Measurements from ENCODE around the gene ZNF593. TPM values are rescaled to one million over a fixed set of nuclear protein-coding genes. Genes with fewer than 3 reads are reported as not detected.

ZNF593 gene
- total RNA-seq, 1 donor from 2014 or later: 18.7 TPM

DNA sequence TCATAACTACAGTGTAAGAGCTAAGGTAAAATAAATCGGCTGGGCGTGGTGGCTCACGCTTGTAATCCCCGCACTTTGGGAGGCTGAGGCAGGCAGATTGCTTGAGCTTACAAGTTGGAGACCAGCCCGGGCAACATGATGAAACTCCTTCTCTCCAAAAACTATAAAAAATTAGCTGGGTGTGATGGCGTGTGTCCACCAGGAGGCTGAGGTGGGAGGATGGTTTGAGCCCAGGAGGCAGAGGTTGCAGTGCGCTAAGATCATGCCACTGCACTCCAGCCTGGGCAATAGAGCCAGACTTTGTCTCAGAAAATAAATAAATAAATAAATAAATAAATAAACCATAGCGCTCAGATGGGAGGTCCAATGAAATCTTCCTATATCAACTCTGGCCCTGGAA, 27.5 kb upstream of the ZNF593 start:
- H3K27me3 ChIP-seq: no peaks in the 10 kb centered on the region
- H3K4me3 ChIP-seq: no peak overlapping the region
- H3K36me3 ChIP-seq: no peaks in the 10 kb centered on the region
- peaks cover 4% of the 10 kb centered on the region for H3K4me1 ChIP-seq
- no peak overlapping the region for H3K27ac ChIP-seq
- no peak for DNase-seq (ENCODE audit: extremely low spot score in 2 of 2)
- TF ChIP-seq POLR2A (IDR thresholded peaks at IDR 0.05) (no peak), POLR2AphosphoS5 (IDR thresholded peaks at IDR 0.05; ENCODE audit: insufficient read depth in 1 of 2, low read depth in 1 of 2) (no peak)
- TF ChIP-seq, protein P1, sequence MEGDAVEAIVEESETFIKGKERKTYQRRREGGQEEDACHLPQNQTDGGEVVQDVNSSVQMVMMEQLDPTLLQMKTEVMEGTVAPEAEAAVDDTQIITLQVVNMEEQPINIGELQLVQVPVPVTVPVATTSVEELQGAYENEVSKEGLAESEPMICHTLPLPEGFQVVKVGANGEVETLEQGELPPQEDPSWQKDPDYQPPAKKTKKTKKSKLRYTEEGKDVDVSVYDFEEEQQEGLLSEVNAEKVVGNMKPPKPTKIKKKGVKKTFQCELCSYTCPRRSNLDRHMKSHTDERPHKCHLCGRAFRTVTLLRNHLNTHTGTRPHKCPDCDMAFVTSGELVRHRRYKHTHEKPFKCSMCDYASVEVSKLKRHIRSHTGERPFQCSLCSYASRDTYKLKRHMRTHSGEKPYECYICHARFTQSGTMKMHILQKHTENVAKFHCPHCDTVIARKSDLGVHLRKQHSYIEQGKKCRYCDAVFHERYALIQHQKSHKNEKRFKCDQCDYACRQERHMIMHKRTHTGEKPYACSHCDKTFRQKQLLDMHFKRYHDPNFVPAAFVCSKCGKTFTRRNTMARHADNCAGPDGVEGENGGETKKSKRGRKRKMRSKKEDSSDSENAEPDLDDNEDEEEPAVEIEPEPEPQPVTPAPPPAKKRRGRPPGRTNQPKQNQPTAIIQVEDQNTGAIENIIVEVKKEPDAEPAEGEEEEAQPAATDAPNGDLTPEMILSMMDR (IDR thresholded peaks at IDR 0.05): no peak
- intact Hi-C loops (cut with DNase I): loop anchor here (5.0 kb wide), 1 partner anchor 40 kb away; no protein-coding TSS in a partner anchor
- no peaks in the 10 kb centered on the region for H3K9me3 ChIP-seq

DNA sequence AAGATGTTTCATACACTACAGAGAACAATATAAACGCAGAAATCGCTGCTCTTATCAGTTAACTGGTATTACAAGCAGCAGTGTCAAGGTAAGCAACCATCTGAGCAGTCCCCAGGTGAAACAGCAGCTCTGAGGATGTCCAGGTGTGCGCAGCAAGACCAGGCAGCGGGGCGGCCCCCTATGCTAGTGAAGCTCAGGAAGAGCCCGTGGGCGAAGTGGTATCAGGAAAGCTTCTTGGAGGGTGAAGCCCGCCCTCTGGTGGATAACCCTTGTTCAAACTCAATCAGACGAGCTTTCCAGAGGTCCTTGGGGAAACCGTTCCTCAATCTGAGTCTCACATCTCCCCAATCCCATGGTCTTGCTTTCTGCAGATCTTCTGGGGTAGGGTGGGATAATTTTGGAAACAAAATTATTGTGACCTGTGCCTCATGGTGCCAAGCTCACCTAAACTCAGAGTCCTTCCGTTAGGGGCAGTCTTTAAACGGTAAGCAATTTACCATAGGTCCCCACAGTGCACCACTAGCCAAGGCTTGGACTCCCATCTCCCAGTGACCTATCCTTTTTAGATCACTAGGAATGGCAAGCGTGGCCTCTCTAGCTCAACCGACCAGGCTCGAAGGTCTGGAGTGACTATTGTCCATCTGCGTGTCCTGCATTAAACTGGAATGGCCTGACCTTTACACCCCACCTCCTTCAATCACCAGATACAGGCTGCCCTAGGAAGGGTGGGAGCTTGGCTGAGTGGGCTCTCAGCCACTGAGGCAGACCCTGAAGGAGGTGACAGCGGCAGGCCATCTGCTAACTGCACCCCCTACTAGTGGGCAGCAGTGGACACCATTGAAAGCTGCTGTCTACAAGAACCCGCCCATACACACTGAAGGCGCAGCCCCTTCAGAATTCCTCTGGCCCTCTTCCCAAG, 24.4 kb upstream of the ZNF593 start:
- Histone ChIP-seq H3K27me3 (no peaks in the 10 kb centered on the region), H3K4me3 (no peak overlapping the region), H3K27ac (no peak overlapping the region), H3K36me3 (no peaks in the 10 kb centered on the region), H3K9me3 (no peaks in the 10 kb centered on the region), H3K4me1 (no peaks in the 10 kb centered on the region)
- no peak for DNase-seq (ENCODE audit: extremely low spot score in 2 of 2)
- no peak for TF ChIP-seq POLR2A (IDR thresholded peaks at IDR 0.05)
- TF ChIP-seq, protein P1 (IDR thresholded peaks at IDR 0.05): peak; percentile 64 to 80 (median 71)
- intact Hi-C loops (cut with DNase I): no loop called here

DNA sequence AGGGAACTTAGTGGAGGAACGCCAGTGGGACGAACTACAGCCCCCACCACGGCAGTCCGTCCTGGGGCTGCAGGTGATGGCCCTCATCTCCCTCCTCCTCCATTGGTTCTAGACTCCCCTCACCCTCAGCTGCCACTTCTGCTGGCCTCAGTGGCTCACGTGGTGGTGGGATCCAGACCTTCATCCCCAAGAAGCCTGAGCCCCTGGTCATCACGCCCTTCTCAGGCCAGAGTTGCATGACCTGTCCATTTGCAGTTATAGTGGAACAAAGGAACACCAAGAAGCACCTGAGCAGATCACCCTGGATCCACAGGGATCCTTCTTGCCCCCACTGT, 23.8 kb upstream of the ZNF593 start:
- Histone ChIP-seq H3K27me3 (no peaks in the 10 kb centered on the region), H3K36me3 (no peaks in the 10 kb centered on the region), H3K4me1 (no peaks in the 10 kb centered on the region), H3K4me3 (no peak overlapping the region), H3K9me3 (no peaks in the 10 kb centered on the region), H3K27ac (no peak overlapping the region)
- TF ChIP-seq POLR2AphosphoS5 (IDR thresholded peaks at IDR 0.05; ENCODE audit: insufficient read depth in 1 of 2, low read depth in 1 of 2) (no peak), POLR2A (IDR thresholded peaks at IDR 0.05) (no peak)
- TF ChIP-seq, protein P1 (IDR thresholded peaks at IDR 0.05): no peak
- no peak for DNase-seq (ENCODE audit: extremely low spot score in 2 of 2)
- intact Hi-C loops (cut with DNase I): no loop called here

- intact Hi-C loops (cut with DNase I): no loop called here
- H3K9me3 ChIP-seq: no peaks in the 10 kb centered on the region
- no peaks in the 10 kb centered on the region for H3K27me3 ChIP-seq
- no peaks in the 10 kb centered on the region for H3K36me3 ChIP-seq
- no peaks in the 10 kb centered on the region for H3K4me1 ChIP-seq
- DNase-seq (ENCODE audit: extremely low spot score in 2 of 2): peak in 1 of 2 donors; percentile 75
- TF ChIP-seq POLR2AphosphoS5 (IDR thresholded peaks at IDR 0.05; ENCODE audit: insufficient read depth in 1 of 2, low read depth in 1 of 2): no peak
- TF ChIP-seq, protein P1 (IDR thresholded peaks at IDR 0.05): no peak
- no peak for TF ChIP-seq POLR2A (IDR thresholded peaks at IDR 0.05)
- H3K4me3 ChIP-seq: no peak overlapping the region
- no peak overlapping the region for H3K27ac ChIP-seq
Measured at GRCh38 chr1:26148887-26149286, 20.8 kb upstream of the ZNF593 start.

GRCh38 chr1:26153966-26154532, 15.7 kb upstream of the ZNF593 start:
- intact Hi-C loops (cut with DNase I): no loop called here
- H3K36me3 ChIP-seq: no peaks in the 10 kb centered on the region
- no peak for DNase-seq (ENCODE audit: extremely low spot score in 2 of 2)
- no peak overlapping the region for H3K4me3 ChIP-seq
- no peaks in the 10 kb centered on the region for H3K4me1 ChIP-seq
- H3K27ac ChIP-seq: no peak overlapping the region
- H3K9me3 ChIP-seq: no peaks in the 10 kb centered on the region
- TF ChIP-seq POLR2AphosphoS5 (IDR thresholded peaks at IDR 0.05; ENCODE audit: insufficient read depth in 1 of 2, low read depth in 1 of 2): no peak
- TF ChIP-seq, protein P1 (IDR thresholded peaks at IDR 0.05): no peak
- TF ChIP-seq POLR2A (IDR thresholded peaks at IDR 0.05): no peak
- peaks cover 7% of the 10 kb centered on the region for H3K27me3 ChIP-seq

Data from vagina (tissue), 2 donors.